Osteocyte (in vitro differentiated cells): ENCODE results near the gene LMO1. TPM values are rescaled to one million over a fixed set of nuclear protein-coding genes. Genes with fewer than 3 reads are reported as not detected.
A peak's percentile ranks its signal among the peaks of the same experiment; 100 is the strongest.

Experiments
- DNase-seq: peaks from one replicate; pipeline ENCODE4 v3.0.0; 2021; ENCODE audit warnings: mixed read lengths; ENCODE audit not compliant: unreplicated experiment; ENCODE audit errors: extremely low spot score
- H3K27ac Mint-ChIP-seq: one replicate; pipeline ENCODE4 v1.8.0; 2021; ENCODE audit warnings: mild to moderate bottlenecking, mixed read lengths; ENCODE audit not compliant: unreplicated experiment
- H3K27me3 Mint-ChIP-seq: one replicate; pipeline ENCODE4 v1.8.0; 2021; ENCODE audit warnings: mixed read lengths; ENCODE audit not compliant: unreplicated experiment
- H3K36me3 Mint-ChIP-seq: one replicate; pipeline ENCODE4 v1.8.0; 2021; ENCODE audit warnings: mixed read lengths; ENCODE audit not compliant: unreplicated experiment
- H3K4me1 Mint-ChIP-seq: one replicate; pipeline ENCODE4 v1.8.0; 2021; ENCODE audit warnings: mixed read lengths; ENCODE audit not compliant: unreplicated experiment
- H3K4me3 Mint-ChIP-seq: one replicate; pipeline ENCODE4 v1.8.0; 2021; ENCODE audit warnings: mild to moderate bottlenecking, moderate library complexity, mixed read lengths; ENCODE audit not compliant: unreplicated experiment
- H3K9me3 Mint-ChIP-seq: one replicate; pipeline ENCODE4 v1.8.0; 2021; ENCODE audit warnings: mixed read lengths; ENCODE audit not compliant: unreplicated experiment
- CTCF ChIP-seq: fragments of 200-600 bp; sonication (generic); IDR thresholded peaks from 2 replicates; pipeline ENCODE4 v1.5.0; 2021; ENCODE audit warnings: antibody characterized with exemption, mild to moderate bottlenecking, moderate library complexity
- total RNA-seq: library from RNA; stranded (reverse); gene quantifications from 2 replicates; pipeline ENCODE4 v1.2.1, GENCODE V29; 2021

The LMO1 gene
- total RNA-seq, 1 donor from 2014 or later, result not detected

- Mint-ChIP-seq H3K27me3 (peaks cover 13% of the 10 kb centered on the region), H3K27ac (no peak overlapping the region)
- peak; percentile 75 for DNase-seq
Observed at GRCh38 chr11:8205566-8205965, 58.1 kb downstream of the LMO1 start.

GRCh38 chr11:8204596-8204995 lies 59.1 kb downstream of the LMO1 start:
- no peak overlapping the region for H3K27ac Mint-ChIP-seq
- H3K36me3 Mint-ChIP-seq, result no peaks in the 10 kb centered on the region
- DNase-seq, result peak; percentile 64

More at GRCh38 chr11:8205566-8205965, 58.1 kb downstream of the LMO1 start:
- no peak overlapping the region for H3K4me3 Mint-ChIP-seq
- TF ChIP-seq CTCF, result no peak
- H3K9me3 Mint-ChIP-seq, result no peaks in the 10 kb centered on the region
- H3K4me1 Mint-ChIP-seq, result no peaks in the 10 kb centered on the region
- no peaks in the 10 kb centered on the region for H3K36me3 Mint-ChIP-seq

GRCh38 chr11:8204025-8204424 lies 59.7 kb downstream of the LMO1 start:
- Mint-ChIP-seq H3K27ac (no peak overlapping the region), H3K4me3 (no peak overlapping the region), H3K4me1 (no peaks in the 10 kb centered on the region), H3K9me3 (no peaks in the 10 kb centered on the region), H3K27me3 (peaks cover 15% of the 10 kb centered on the region), H3K36me3 (no peaks in the 10 kb centered on the region)
- no peak for TF ChIP-seq CTCF
- DNase-seq, result peak; percentile 48

More at GRCh38 chr11:8204596-8204995, 59.1 kb downstream of the LMO1 start:
- H3K4me1 Mint-ChIP-seq, result no peaks in the 10 kb centered on the region
- TF ChIP-seq CTCF, result no peak
- peaks cover 11% of the 10 kb centered on the region for H3K27me3 Mint-ChIP-seq
- H3K9me3 Mint-ChIP-seq, result no peaks in the 10 kb centered on the region
- no peak overlapping the region for H3K4me3 Mint-ChIP-seq

- H3K9me3 Mint-ChIP-seq, result no peaks in the 10 kb centered on the region
- no peak for TF ChIP-seq CTCF
- peak; percentile 40 for DNase-seq
- H3K36me3 Mint-ChIP-seq, result no peaks in the 10 kb centered on the region
- H3K4me1 Mint-ChIP-seq, result no peaks in the 10 kb centered on the region
- no peak overlapping the region for H3K27ac Mint-ChIP-seq
- H3K27me3 Mint-ChIP-seq, result peaks cover 20% of the 10 kb centered on the region
- H3K4me3 Mint-ChIP-seq, result no peak overlapping the region
Observed at GRCh38 chr11:8203414-8203715, 60.3 kb downstream of the LMO1 start.

- H3K4me1 Mint-ChIP-seq, result no peaks in the 10 kb centered on the region
- no peak for TF ChIP-seq CTCF
- no peak overlapping the region for H3K27ac Mint-ChIP-seq
- no peaks in the 10 kb centered on the region for H3K36me3 Mint-ChIP-seq
- no peaks in the 10 kb centered on the region for H3K9me3 Mint-ChIP-seq
- H3K27me3 Mint-ChIP-seq, result peaks cover 18% of the 10 kb centered on the region
- H3K4me3 Mint-ChIP-seq, result no peak overlapping the region
- peak; percentile 59 for DNase-seq
Observed at GRCh38 chr11:8202516-8203413, 60.9 kb downstream of the LMO1 start.
